Nephron progenitor cell (in vitro differentiated cells): ENCODE measurements around the gene ACVR1B.
A peak's percentile ranks its signal among the peaks of the same experiment; 100 is the strongest.

ENCODE experiments used
- DNase-seq: peaks from one replicate; pipeline ENCODE4 v3.0.0; 2021
- H3K27ac Mint-ChIP-seq: 2 replicates; pipeline ENCODE4 v1.8.0; 2021; ENCODE audit warnings: mild to moderate bottlenecking, moderate library complexity, mixed read lengths
- H3K27me3 Mint-ChIP-seq: 2 replicates; pipeline ENCODE4 v1.8.0; 2021; ENCODE audit warnings: mild to moderate bottlenecking, low read depth, mixed read lengths; ENCODE audit not compliant: poor library complexity
- H3K36me3 Mint-ChIP-seq: 2 replicates; pipeline ENCODE4 v1.8.0; 2021; ENCODE audit warnings: low read depth, mixed read lengths
- H3K4me1 Mint-ChIP-seq: 2 replicates; pipeline ENCODE4 v1.8.0; 2021; ENCODE audit warnings: mixed read lengths
- H3K4me3 Mint-ChIP-seq: 2 replicates; pipeline ENCODE4 v1.8.0; 2021; ENCODE audit warnings: mild to moderate bottlenecking, moderate library complexity, mixed read lengths
- H3K9me3 Mint-ChIP-seq: 2 replicates; pipeline ENCODE4 v1.8.0; 2021; ENCODE audit warnings: mild to moderate bottlenecking, moderate library complexity, mixed read lengths
- CTCF ChIP-seq: fragments of 200-600 bp; sonication (generic); IDR thresholded peaks from 2 replicates; pipeline ENCODE4 v1.5.0; 2021; ENCODE audit warnings: antibody characterized with exemption

The ACVR1B gene

GRCh38 chr12:52007158-52007921, 55.8 kb downstream of the ACVR1B start:
- DNase-seq = no peak

GRCh38 chr12:52007982-52008510, 56.5 kb downstream of the ACVR1B start:
- Mint-ChIP-seq H3K27ac (no peak overlapping the region), H3K4me3 (peak overlapping the region; percentile 85), H3K9me3 (no peaks in the 10 kb centered on the region), H3K36me3 (peaks cover 21% of the 10 kb centered on the region), H3K4me1 (peaks cover 64% of the 10 kb centered on the region), H3K27me3 (peaks cover 32% of the 10 kb centered on the region)
- TF ChIP-seq CTCF = no peak
- no peak for DNase-seq

More at GRCh38 chr12:52007158-52007921, 55.8 kb downstream of the ACVR1B start:
- Mint-ChIP-seq H3K27me3 (peaks cover 30% of the 10 kb centered on the region), H3K9me3 (no peaks in the 10 kb centered on the region), H3K4me1 (peaks cover 71% of the 10 kb centered on the region), H3K4me3 (peak overlapping the region; percentile 85), H3K27ac (no peak overlapping the region), H3K36me3 (peaks cover 17% of the 10 kb centered on the region)
- TF ChIP-seq CTCF = no peak

- H3K4me3 Mint-ChIP-seq = no peak overlapping the region
- no peak for DNase-seq
- H3K9me3 Mint-ChIP-seq = no peaks in the 10 kb centered on the region
- H3K27me3 Mint-ChIP-seq = peaks cover 41% of the 10 kb centered on the region
- H3K27ac Mint-ChIP-seq = no peak overlapping the region
- peaks cover 61% of the 10 kb centered on the region for H3K4me1 Mint-ChIP-seq
- H3K36me3 Mint-ChIP-seq = peaks cover 32% of the 10 kb centered on the region
- no peak for TF ChIP-seq CTCF
Observed at GRCh38 chr12:52009081-52009751, 57.7 kb downstream of the ACVR1B start.

GRCh38 chr12:52010152-52010622, 58.7 kb downstream of the ACVR1B start:
- DNase-seq = peak; percentile 78
- Mint-ChIP-seq H3K9me3 (no peaks in the 10 kb centered on the region), H3K4me1 (peaks cover 59% of the 10 kb centered on the region), H3K27ac (peak overlapping the region; percentile 85), H3K27me3 (peaks cover 43% of the 10 kb centered on the region), H3K4me3 (peak overlapping the region; percentile 58), H3K36me3 (peaks cover 33% of the 10 kb centered on the region)
- no peak for TF ChIP-seq CTCF

GRCh38 chr12:52010692-52011601, 59.4 kb downstream of the ACVR1B start:
- Mint-ChIP-seq H3K36me3 (peaks cover 33% of the 10 kb centered on the region), H3K4me1 (peaks cover 56% of the 10 kb centered on the region), H3K27me3 (peaks cover 44% of the 10 kb centered on the region), H3K27ac (peak overlapping the region; percentile 32), H3K4me3 (peak overlapping the region; percentile 58), H3K9me3 (no peaks in the 10 kb centered on the region)
- TF ChIP-seq CTCF = no peak
- DNase-seq = no peak
